Stimulated activated naive CD8-positive, alpha-beta T cell treated with anti-CD3 and anti-CD28 coated beads, Interleukin-15, Interleukin-2, amounts not matched to agents 100 U/mL and 50 U/mL, for 24 hours (primary cell): ENCODE measurements around the gene CLDN7.
A peak's percentile ranks its signal among the peaks of the same experiment; 100 is the strongest.
"Not testable (repeated sequence)": the region's sequence is repeated elsewhere in the genome, so short reads cannot be mapped to it uniquely, and the experiment has no call there.

Experiments
- ATAC-seq: fragments of 150-1000 bp; cut with Tn5 transposase; one replicate; pipeline ENCODE4 v1.10.0; 2021
- DNase-seq: peaks from one replicate; pipeline ENCODE4 v3.0.0; 2021

Gene CLDN7

DNA sequence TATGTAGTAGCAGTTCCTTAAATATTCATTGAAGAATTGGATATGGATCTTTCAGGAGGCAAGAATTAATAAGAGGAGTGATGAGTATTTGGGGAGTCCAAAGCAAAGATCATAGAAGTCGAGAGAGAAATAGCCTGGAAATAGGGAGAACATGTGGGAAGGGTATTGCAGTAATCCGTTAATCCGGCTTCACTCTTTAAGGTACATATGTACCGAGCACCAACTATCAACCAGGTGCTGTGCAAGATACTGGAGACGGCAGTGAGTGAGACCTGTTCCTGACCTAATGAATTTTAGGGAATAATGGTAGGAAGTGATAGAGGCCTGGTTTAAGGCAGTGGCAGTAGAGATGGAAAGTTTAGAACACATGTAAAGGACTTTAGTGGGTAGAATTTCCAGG, 9.2 kb downstream of the CLDN7 start:
- DNase-seq, result no peak
- no peak for ATAC-seq

GRCh38 chr17:7252176-7253043, 9.9 kb downstream of the CLDN7 start, which contains the start of gene ELP5:
TSS of gene ELP5 (plus strand) at chr17:7252215. CDS start at chr17:7252551, 336 bp downstream.
- ATAC-seq (peak; percentile 73), DNase-seq (peak; percentile 99)

DNA sequence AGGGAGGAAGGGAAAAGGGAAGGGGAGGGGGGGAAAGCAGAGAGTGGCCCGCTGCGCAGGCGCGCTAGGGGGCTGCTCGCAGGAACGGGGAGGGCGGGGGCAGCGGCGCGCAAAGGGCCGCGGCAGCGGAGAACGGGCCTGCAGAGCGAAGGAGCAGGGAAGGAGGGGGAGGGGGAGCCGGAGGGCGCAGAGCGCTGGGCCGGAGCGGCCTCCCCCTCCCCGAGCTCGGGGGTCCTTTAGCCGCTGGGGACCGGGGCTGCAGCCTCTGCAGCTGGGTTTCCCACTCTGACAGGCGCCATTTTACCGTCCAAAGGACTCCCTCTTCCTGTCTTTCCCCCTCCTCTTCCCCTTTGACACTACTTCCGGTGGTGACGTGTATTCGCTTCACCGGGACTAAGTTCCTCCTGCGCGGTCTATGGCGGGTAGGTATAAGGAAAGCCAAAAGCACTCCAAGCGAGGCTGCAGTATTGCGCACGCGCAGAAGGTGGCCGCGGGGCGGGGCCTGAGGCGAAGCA, 10.6 kb downstream of the CLDN7 start, which contains the start of gene CTDNEP1:
Gene CTDNEP1 (minus strand): TSS at position 74 of the 515 bp plus-strand sequence. CDS start 438 bp downstream, outside the sequence.
- ATAC-seq, result peak; percentile 95
- peak; percentile 80 for DNase-seq

- DNase-seq, result no peak
- ATAC-seq, result no peak
These were observed 11.3 kb downstream of the CLDN7 start for GRCh38 chr17:7250695-7251627.

- ATAC-seq, result no peak
- no peak for DNase-seq
These were observed 12.4 kb downstream of the CLDN7 start for GRCh38 chr17:7249830-7250229.

DNA sequence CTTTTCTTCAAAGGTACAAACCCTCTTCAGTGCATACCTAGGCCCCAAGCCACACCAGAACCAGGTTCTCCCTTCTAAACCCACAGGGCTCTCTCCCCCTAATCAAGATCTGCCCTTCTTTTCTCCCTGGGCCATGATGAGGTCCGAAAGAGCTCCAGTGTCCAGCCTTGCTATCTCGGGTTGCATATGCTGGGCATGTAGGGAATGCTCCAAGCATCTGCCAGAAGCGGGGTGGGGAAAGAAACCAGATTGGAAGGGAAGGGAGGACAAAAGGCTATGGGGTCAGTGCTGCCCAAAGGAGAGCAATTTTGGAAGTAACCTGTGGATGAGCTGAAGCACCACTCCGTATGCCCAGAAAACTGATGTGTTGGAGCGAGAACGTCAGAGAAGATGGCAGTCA, 13.1 kb downstream of the CLDN7 start:
- no peak for ATAC-seq

DNA sequence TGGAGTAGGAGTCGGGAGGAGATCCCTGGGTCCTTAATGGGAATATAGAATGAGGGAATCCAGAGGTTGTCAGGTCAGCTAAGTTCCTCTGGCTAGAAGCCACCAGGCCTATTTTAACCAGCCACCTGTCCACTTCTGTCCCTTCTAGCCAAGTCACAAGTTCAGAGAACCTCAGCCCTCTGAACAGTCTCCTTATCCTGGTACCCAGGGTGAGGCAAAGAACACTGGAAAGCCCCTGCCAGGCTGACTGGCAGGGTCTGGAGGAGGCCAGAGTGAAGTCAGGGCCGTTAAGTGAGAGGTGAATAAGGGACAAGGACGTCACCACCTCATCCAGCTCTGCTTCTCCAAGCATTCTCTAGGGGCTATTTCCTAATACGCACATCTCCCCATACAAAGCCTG, 13.5 kb downstream of the CLDN7 start:
- ATAC-seq (no peak), DNase-seq (no peak)

More for the DNA sequence above, 13.1 kb downstream of the CLDN7 start:
- DNase-seq, result no peak

- ATAC-seq, result no peak
- DNase-seq, result no peak
These were observed 15.5 kb downstream of the CLDN7 start for GRCh38 chr17:7246779-7247178.

DNA sequence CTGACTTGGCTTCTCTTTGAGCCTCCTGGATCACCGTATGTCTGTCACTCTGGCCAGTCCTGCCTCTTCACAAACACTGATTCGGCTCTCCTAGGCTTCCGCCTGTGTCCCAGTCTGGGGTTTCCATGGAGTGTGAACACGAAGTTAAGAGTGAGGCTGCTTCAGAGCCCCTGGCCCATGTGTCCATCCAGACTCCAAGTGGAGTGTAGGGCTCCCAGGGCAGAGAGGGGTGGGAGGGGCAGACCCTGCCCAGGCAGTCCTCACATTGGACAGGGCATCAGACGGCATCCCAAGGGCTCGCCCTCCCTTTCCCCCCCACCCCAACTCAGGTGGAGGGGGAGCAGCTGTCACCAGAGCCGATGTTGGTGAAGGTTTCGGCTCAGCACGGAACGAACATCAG, 18.4 kb downstream of the CLDN7 start:
- not testable (repeated sequence) for ATAC-seq, DNase-seq

GRCh38 chr17:7243453-7243729, 18.9 kb downstream of the CLDN7 start:
- no peak for DNase-seq

DNA sequence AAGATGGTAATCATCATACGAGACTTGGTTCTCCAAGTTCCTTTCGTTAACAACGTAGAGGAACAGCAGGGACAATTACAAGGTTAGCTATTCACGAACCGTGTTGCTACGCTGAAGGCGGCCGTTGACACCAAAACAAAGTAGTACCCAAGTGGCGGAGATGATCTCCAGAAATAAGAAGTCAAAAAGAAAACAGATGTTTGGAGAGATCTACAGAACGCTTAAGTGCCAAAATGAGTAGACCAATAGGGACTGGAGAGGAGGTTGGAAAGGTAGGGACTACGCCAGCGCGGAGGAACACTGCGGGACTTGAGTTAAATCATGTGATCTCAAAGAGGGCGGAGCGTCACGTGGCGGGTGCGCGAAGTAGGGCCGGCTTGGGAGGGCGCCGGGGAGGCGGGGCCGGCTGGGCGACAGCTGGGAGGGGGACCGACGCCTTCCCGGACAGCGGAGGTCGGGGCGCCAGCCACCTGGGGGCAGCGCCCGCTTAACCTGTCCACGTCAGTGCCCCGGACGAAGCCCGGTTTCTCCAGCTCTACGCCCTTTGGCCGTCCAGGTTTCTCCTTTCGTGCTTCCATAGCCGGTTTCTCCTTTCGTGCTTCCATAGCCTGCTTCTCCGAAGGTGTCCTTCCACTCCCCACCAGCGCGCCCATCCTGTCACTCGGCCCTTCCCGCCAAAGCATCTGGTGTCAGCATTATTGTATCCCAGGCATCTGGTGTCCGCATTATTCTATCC, 19.4 kb downstream of the CLDN7 start:
- ATAC-seq, result peak; percentile 52
- DNase-seq, result peak; percentile 93

More at GRCh38 chr17:7243453-7243729, 18.9 kb downstream of the CLDN7 start:
- ATAC-seq, result no peak

DNA sequence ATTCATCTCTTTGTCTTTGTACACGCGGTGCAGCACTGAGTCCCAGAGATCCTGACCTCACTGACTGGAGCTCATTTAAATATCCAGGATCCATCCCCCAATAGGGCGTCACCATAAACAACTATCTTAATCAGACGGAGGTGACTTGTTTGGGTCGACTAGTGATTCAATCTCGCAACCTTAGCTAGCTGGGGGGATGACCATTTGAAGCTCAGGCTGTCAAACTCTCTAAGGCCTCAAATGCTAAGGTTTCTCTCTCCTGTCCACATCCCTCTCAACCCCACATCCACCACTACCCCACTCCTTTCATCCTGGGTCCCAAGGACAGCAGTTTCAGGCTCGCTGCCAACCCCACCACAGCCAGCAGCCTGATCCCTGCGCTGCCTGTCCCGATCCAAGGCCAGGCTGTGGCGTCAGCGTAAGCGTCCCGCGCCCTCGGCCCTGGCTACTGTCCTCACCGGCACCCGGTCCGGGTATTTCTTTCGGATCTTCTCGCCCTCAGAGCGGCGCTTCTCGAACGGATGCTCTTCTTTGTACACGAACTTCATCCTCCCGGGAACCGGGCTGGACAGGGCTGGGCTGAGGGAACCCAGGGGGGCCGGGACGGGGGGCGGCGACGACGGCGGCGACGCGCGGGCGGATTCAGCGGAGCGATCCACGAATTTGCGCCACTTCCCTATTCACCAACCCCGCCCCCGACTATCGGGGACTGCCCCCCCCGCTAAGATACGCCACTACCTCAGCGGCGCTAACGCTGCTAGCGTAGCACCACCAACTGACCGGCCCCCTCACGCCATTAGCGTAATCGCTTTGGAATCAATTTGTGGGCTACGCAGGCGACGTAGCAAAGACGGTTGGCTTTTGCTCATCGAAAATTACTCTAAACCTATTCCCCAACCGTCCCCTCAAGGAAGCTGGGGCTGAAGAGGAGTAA, 20.2 kb downstream of the CLDN7 start, which contains the start of gene GABARAP:
Gene GABARAP (minus strand): TSS at position 667 of the 934 bp plus-strand sequence. CDS start 119 bp downstream, at position 548.
- DNase-seq, result peak; percentile 95
- peak; percentile 21 for ATAC-seq

GRCh38 chr17:7241090-7241733, 21.1 kb downstream of the CLDN7 start:
- DNase-seq (no peak), ATAC-seq (no peak)

- ATAC-seq (no peak), DNase-seq (no peak)
These were observed 21.9 kb downstream of the CLDN7 start for GRCh38 chr17:7240375-7240774.

DNA sequence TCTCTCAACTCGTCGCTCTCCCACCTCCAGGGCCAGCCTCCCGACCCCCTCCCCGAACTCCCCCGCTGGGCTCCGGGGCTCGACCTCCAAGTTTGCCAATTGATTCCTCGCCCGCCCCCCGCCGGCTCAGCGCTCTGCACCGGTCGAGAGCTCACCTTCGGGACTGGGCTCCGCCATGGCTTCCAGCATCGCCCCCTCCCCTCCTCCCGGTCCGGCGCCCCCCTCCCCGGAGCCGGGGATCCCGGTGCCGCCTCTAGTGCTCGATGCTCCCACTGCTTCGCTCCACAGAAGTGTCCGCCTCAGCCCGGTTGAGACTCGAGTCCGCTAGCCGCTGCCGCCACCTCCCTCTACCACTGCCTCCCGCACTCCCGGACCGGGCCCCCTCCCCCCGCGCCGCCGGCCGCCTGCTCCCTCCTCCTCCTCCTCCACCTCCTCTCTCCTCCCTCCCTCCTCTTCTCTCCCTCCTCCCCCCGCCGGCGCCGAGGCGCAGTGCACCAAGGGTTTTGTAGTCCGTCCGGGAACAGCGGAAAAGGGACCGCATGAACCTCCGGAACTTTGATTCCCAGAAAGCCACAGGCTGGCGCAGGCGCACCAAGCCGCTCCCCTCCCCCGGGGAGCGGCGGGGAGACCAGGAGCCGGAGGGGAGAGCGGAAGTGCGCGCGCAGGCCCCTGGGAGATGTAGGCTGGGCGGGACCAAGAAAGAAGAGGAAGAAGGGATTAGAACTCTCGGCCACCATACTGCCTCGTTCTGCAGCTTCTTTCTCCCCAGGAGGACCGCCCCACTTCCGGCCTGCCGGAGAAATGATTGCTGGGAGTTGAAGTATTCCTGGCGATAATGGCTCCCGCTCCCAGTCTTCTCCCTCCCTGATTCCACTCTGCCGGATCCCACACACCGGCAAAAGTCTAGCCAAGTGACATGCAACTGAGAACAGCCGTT, 22.9 kb downstream of the CLDN7 start, which contains the start of gene PHF23:
Gene PHF23 (minus strand): TSS at position 367 of the 937 bp plus-strand sequence. CDS start 178 bp downstream, at position 189.
- DNase-seq (peak; percentile 97), ATAC-seq (peak; percentile 64)

DNA sequence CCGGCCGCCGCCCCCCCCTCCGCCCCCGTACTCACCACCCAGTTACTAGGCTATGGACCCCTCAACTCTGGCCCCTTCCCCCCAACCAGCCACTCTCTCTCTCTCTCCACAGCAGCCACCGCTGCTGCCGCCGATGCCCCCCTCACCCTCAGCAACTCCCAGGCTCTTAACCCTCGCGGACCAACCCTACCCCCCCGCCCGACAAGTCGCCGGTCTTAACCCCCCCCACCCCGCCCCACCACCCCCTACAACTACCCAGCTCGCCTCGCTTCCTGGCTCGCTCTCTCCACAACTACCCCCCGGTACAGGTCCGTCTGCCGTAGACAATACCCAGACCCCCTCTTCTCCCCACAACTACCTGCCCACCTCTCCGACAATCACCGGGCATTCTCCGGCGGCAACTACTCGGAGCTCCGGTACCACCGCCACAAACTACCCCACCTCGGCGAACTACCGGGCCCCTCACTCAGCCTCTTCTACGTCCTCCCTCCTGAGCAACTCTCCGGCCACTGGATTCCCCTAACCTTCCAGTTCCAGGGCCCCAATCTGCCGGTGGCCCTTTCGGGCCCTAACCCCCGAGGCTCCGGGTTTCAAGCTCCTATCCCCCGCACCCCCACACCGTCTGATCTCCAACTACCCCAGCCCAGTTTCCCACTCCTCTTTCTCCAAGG, 23.7 kb downstream of the CLDN7 start:
- DNase-seq (peak; percentile 44), ATAC-seq (no peak)

DNA sequence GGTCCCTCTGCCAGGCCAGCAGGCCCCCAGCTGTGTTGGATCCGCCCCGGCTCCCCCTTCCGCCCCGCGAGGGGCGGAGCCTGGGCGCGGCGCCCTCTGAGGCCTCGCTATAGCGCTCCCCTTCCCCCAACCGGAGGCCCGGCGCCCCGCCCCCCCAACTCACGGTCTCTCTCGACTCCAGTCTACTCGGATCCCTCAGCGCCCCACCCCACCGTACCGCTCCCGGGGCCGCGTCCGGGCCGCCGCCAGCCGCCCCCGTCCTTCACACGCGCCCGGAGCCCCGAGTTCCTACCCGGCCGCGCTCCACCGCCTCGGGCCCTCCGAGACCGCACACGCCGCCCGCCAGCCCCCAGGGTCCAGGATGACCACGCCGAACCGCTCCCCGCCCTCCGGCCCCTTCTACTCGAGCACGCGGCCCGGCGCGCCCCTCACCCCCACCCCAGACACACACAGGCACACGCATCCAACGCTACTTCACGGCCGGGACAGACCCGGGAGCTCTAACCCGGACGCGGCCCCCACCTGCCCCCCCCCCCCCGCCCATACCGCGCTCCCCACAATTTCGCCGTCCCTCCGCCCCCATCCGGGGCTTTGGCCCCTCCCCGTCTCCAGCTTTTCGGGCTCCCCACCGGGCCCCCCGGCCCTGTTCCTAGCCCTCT, 24.4 kb downstream of the CLDN7 start:
- ATAC-seq (peak; percentile 54), DNase-seq (peak; percentile 92)
